Islet precursor cell (in vitro differentiated cells): Measurements from ENCODE around the gene TANGO2.

Experiments used
- DNase-seq: peaks from one replicate; pipeline ENCODE4 v3.0.0-alpha.2; 2018

The TANGO2 gene

DNA sequence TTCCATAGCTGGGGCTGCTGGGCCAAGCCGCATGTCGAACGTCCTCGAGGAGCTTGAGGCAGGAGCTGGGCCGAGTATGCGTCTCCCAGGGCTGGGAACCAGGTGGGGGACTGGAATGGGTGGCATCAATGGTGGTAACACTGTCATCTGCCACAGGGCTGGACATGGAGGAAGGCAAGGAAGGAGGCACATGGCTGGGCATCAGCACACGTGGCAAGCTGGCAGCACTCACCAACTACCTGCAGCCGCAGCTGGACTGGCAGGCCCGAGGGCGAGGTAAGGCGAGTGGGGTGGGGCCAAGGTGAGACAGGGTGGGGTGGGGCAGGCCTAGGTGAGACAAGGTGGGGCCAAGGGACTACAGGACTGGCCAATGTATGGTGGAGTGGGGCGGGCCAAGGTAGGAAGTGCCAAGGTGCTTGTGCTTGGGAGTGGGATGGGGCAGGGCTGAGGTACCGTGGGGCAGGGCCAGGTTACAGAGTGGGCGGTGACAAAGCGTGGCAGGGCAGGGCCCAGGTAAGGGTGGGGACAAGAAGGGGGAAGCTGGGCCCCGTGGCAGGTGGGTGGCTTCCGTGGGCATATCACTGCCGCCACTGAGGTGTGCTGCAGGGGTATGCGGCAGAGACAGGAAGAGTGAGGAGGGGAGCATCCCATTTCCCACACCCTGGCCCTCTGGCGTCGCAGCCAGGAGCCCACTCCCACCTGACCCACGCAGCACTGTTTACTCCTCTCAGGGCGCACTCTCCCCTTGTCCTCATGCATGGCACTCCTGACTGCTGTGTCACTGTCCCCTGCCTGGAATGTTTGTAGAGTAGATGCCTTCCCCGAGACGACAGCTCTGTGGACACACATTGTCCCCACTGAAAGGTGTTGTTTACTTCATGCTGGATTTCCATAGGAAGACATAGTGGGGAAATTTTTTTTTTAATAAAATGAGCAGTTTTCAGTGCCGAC is 31.7 kb downstream of the TANGO2 start:
- DNase-seq, result no peak

DNA sequence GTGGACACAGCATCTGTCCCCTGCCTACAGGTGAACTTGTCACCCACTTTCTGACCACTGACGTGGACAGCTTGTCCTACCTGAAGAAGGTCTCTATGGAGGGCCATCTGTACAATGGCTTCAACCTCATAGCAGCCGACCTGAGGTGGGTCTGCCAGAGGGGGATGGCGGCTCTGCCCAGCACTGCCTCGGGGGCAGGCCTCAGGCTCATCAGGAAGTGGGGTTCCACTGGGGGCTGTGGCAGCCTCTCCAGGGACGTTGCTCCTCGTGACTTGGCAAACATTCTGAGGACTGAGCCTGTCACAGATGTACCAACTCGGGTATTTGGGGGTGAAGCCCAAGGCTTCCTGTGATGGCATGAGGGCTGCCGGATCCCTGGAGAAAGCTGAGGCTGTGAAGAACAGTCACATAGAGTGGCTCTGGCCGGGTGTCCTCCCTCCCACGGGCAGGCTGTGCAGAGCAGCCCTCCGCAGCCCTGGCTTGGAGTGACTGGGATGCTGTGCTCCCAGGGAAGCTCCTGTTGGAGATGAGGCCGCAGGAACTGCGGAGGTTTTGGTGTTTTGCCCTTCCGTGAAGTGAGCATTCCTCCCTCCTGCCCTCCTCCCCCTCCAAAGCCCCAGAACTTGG is 32.6 kb downstream of the TANGO2 start:
- no peak for DNase-seq

DNA sequence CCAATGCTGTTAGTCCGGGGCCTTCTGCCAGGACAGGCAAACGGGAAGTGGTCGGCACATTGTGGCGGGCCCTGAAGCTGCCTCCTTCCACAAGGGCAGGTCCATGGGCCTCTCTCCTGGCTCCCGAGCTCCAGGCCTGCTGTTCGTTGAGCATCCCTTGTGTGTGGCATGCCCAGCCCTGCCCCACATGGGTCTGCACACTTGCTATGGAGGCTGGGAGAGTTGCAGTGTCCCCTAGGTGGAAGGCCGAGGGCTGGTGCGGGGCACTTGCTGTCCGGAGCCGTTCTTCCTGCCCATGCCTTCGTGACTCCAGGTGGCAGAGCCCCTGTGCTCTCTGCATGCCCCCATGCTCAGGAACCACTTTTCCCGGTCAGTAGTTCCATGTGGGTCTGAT is 33.1 kb downstream of the TANGO2 start:
- peak; percentile 34 for DNase-seq

DNA sequence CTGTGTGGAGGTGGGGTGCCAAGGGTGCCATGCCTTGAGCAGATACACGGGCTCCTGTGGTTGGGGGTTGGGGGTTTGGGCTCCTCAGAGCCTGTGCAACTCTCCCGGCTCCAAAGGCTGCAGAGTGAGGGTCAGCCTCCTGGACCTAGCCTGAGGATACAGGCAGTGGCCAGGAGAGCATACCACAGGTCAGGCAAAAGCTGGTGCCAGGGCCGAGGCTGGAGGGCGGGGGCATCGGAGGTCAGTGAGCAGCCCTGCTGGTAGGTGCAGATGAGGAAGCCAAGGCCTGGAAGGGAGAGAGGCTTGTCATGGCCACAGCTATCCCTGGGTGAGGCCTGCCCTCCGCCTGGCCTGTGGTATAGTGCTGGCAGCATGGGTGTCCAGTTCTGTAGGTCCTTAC is 33.6 kb downstream of the TANGO2 start:
- peak; percentile 44 for DNase-seq

DNA sequence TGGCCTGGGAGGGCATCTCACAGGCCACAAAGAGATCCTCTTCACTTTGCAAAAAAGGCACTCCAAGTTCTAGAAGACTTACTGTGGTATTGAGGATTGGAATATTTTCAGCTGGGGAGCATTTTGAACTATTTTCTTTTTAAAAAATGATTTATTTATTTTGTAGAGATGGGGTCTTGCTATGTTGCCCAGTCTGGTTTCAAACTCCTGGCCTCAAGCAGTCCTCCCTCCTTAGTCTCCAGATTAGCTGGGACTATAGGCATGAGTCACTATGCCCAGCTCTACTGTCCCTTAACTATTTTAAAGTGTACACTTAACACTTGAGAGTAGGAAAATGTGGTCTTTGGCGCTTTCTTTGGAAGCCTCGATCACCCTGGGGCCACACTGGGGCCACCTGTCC is 34.2 kb downstream of the TANGO2 start:
- no peak for DNase-seq

DNA sequence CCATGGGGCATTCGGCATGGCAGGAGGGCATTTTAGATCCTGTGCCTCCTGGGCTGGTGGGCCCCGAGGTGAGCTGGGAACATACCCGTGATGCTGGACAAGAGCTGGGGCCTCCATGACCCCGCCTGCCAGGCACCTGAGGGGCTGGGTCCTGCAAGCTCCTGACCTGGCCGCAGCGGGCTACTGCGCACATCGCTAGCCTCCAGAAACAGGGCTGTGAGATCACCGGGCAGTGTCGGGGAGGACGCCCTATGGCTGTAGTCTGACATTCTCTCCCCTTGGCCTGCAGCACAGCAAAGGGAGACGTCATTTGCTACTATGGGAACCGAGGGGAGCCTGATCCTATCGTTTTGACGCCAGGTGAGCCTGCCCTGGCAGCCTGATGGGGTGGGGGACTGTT is 34.7 kb downstream of the TANGO2 start:
- peak; percentile 36 for DNase-seq

DNA sequence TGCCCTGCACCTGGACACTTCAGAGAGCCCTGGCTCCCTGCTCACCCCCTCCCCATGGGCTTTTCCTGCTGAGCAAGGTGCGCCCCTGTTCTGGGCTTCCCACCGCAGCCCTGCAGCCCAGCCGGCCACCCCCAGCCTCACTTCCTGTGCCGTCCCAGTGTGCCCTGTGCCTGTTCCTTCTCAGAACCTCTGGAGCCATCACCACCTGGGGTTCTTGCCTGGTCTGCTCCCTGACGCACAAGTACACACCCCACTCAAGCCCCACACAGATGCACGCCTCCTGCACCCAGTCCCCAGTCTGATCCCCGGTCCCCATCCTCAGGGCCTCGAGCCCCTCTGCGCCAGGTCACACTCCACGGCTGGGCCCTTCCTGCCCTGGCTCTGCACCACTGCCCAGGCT is 35.3 kb downstream of the TANGO2 start:
- no peak for DNase-seq

DNA sequence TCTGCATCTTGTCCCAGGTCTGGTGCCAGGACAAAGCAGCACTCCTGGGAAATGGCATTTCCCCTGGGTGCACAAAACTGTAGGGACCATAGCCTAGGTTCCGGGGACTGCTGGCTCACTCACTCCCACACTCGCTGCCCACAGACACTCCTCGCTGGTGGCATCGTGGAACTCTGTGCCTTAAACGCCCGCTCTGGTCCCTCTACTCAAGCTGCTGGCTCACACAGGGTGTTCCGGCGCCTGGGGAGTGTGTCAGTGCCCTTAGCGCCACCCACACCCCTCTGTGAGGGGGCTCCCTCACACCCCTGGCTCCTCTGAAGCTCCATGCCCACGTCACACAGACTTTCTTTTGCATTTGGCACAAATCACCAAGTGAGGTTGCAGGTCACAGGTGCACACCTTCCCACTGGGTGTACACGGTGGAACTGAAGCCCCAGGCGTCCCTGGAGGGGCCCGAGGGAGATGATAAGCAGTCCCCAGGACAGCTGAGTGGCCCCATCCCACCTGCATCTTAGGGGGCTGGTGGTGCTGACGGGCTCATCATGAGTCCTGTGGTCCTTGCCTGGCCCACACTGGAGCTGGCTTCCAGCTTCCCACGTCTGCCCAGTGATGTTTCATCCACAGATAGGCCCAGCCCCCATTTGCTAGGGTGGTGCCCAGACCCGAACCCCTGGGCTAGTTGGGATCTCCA is 35.9 kb downstream of the TANGO2 start:
- peak; percentile 34 for DNase-seq

DNA sequence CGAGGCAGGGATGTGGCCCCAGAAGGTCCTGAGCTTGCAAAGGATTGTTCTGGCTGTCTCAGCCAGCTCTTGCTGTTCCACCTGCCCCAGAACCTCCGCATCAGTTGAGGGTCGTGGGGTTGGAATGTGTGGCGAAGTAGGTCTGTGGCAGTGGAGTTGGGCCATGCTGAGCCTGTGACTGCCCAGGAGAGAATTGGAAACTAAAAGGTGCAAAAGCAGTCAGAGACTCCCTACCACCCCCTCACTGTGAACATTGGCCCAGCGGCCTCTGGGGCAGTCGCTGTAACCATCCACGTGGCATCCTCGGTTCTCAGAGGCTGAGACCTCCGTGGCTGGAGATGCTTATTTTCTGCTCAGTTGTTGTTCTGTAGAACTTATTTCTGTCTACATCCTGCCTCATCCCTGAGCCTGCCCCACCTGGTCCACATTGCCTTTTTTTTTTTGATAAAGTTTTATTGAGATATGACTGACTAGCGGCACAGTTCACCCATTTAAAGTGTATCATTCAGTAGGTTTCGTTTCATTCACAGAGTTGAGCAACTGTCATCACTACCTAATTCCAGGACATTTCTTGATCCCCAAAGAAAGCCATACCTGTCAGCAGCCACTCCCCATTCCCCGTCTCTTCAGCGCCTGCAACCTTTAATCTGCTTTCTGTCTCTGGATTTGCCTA is 36.8 kb downstream of the TANGO2 start:
- no peak for DNase-seq

DNA sequence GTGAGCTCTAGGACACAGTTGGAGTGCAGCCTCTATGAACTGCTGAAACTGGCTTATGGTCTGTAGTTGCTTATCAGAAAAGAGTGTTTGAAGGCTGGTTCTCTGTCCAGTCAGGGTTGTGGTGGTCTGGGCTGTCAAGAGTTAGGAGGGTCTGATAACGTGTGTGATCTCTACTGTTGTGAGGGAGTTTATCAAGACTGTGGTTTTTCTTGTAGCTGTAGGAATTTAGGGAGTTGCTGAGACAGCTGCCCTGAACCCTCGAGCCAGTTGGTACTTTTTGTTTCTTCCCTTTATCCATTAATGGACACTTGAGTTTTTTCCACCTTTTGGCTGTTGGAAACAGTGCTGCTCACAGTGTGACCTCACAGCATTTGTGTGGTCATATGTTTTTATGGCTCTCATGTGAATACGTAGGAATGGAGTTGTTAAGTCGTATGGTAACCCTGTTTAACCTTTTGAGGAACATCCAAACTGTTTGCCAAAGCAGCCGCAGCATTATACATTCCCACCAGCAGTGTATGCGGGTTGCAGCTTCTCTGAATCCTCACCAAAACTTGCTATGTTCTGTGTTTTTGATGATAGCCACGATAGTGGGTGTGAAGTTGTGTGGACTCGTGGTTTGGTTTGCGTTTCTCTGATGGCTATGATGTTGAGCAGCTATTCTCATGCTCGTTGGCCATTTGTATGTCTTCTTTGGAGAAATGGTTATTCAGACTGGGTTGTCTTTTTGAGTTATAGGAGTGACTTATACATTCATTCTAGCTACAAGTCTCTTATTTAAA is 38.3 kb downstream of the TANGO2 start:
- DNase-seq, result no peak

DNA sequence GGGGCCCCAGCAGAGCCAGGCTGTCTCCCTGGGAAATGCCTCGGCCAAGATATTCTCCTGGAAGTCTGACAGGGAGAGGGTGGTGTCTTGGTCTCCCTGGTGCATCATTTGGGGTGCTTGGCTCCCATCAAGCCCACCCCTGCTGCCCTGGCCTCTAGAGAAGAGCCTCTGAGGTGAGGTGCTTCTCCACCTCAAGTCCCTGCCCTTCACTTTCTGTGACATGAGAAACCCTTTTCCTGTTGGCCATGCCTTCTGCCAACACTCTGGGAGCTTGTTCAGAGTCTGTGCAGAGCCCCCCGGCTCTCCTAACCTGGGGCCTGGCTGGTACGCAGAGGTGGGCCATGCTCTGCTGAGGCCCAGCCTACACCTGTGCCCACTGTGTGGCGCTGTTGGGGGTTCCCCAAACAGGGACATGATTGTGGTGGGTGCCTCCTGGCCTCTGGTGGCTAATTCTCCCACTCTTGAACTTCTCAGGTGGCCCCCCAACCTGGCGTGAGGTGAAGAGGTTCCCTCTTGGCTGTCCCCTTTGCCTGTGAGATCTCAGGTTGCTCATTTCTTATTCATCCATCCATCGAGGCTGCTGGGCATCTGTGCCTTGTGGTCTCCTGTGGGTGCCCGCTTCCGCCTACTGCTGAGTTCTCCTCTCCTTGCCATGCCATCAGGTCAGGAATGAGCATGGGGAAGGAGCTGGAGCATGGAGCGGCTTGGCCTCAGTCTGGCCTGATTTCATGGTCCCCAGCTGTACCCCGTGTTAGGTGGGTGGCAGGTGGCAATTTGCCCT is 40.0 kb downstream of the TANGO2 start:
- no peak for DNase-seq

DNA sequence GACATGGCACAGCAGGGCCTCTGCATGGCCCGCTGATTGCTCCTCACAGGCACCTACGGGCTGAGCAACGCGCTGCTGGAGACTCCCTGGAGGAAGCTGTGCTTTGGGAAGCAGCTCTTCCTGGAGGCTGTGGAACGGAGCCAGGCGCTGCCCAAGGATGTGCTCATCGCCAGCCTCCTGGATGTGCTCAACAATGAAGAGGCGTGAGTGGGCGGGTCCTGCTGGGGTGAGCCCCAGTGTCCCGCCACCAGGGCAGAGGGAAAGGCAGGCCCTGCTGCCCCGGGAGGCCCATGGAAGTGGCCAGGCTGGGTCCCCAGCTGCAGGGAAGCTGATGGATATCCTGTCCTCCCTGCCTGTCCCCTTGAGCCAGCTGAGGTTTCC is 40.6 kb downstream of the TANGO2 start:
- DNase-seq, result no peak

DNA sequence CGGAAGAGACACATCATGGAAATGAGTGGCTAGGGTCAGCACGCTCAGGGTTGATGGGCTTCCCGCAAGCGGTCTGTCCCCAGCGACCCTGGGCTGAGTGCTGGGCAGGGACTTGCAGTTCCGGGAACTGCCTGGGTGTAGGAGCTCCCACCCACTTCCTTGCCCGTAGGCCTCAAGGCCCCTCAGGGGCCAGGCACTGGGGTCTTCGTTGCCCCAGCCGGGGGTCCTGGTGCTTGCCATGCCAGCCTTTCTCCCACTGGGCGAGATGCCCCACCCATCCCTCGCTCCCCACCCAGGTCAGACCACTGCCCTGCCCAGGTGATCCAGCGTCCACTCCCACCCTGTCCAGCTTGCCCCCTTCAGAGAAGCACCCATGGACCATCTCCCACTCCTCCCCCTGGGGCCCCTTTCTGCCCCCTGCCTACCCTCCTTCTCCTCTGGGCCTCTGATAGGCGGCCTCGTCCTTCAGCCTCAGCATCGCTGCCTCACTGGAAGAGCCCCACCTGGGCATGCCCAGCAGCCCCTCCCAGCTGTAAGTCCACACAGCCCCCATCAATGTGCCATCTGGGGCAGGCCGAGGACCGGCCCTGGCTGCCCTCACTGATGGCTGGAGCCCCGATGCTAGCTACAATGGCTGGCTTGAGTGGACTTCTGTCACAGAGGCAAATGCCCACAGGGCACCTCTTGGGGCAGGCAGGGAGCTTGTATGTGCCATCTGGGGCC is 41.3 kb downstream of the TANGO2 start:
- no peak for DNase-seq

DNA sequence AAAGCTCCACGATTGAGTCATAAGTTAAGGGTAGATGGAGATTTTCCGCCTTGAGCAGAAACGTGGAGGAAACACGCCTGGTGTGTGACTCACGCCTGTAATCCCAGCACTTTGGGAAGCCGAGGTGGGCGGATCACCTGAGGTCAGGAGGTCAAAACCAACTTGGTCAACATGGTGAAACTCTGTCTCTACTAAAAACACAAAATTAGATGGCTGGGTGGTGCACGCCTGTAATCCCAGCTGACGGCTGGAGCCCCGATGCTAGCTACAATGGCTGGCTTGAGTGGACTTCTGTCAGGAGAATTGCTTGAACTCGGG is 41.8 kb downstream of the TANGO2 start:
- DNase-seq, result no peak

DNA sequence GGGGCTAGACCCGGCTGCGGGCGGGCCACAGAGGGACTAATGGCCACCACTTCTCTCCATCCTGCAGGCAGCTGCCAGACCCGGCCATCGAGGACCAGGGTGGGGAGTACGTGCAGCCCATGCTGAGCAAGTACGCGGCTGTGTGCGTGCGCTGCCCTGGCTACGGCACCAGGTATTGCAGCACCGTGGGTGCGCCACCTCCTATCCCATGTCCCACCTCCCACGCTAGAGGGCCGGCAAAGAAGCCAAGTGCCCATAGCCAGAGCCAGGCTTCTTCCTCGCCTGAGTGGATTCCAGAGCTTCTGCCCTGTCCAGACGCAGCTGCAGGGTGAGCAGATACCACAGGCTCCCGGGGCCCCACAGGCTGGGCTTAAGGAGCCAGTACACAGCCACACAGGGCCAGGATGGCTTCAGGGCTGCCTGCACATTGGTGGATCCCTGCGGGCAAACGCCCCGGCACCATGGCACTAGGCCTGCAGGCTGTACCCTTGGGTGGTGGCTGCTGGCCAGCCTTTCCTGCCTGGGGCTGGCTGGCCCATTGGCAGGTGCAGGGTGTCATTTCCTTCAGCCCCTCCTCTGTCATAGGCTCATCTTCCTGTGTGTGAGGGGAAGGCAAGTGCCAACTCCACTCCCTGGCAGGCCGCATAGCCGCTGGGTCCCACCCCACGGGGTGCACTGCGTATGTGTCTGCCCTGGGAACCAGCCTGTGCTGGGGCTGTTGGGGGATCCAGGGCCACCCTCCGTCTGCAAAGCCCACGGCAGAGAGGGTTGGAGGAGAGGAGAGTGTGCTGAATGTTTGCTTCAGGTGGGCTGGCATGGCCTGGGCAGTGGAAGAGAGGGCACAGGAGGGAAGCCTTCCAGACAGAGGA is 42.6 kb downstream of the TANGO2 start:
- DNase-seq, result no peak

DNA sequence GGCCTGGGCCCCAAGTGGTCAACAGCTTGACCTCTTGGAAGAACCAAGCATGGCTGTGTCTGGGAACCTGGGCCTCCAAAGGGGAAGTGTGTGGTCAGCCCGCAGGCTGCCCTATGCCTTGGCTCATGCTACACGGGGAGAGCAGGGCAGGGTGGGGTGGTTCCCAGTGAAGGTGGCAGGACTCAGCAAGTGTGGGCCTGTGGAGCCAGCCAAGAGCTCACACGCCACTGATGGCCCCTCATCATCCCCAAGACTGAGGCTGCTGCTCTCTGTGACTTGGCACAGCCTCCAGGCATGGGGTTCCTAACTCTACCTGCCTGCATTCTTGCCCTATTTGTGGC is 43.2 kb downstream of the TANGO2 start:
- DNase-seq, result no peak

DNA sequence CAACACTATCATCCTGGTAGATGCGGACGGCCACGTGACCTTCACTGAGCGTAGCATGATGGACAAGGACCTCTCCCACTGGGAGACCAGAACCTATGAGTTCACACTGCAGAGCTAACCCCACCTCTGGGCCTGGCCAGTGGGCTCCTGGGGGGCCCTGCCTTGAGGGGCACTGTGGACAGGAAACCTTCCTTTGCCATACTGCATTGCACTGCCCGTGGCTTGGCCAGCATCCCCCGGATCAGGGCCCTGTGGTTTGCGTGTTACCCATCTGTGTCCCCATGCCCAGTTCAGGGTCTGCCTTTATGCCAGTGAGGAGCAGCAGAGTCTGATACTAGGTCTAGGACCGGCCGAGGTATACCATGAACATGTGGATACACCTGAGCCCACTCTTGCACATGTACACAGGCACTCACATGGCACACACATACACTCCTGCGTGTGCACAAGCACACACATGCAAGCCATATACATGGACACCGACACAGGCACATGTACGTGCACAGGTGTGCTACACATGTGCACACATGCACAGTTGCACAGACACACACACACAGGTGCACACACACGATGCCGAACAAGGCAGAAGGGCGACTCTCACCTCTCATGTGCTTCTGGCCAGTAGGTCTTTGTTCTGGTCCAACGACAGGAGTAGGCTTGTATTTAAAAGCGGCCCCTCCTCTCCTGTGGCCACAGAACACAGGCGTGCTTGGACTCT is 43.8 kb downstream of the TANGO2 start:
- DNase-seq, result no peak

DNA sequence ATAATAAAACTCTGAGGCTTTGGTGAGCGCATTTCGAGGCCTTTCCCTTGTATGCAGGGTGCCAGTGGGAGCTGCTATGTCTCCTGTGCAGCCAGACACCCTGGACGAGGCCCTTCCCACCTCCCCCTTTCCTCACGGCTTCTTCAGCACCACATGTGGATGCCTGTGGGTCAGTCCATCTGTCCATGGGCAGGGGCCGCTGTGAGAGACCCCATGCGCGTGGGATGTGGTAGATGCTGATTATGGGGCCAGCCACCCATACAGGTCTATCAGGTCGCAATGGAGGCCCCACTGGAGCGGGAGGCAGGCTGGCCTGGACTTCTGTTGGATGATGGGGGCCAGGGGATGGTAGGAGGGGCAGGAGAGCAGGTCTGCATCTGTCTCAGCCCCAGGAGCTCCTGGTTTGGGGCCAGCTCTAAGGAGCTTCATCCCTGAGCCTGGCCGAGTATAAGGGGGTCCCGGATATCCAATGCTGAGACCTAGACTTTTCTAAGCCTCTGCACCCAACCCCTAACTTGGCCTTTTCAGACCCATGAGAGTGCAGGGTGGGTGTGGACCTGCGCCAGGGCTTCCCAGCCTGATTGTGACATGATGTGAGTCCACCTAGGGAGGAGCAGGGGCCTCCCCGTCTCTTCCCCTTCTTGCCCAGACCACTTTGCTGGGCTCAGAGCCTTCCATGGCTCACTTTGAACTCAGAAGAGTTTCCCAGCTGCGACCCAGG is 45.1 kb downstream of the TANGO2 start:
- no peak for DNase-seq
